ENCODE measurements around the gene SMYD3.
"Not testable (repeated sequence)": the region's sequence is repeated elsewhere in the genome, so short reads cannot be mapped to it uniquely, and the experiment has no call there.

Gene SMYD3

GRCh38 chr1:245715291-245715701 is 791.8 kb downstream of the SMYD3 start:
- Histone ChIP-seq H4K20me1 (ENCODE audit: control insufficient read depth, insufficient read depth, low read depth, low read length) (no peaks in the 10 kb centered on the region), H3K4me2 (ENCODE audit: low read length) (no peak overlapping the region), H3K9me2 (replicated peaks; ENCODE audit: control insufficient read depth, low read length) (no peaks in the 10 kb centered on the region), H3F3A (ENCODE audit: control insufficient read depth, insufficient read depth) (no peaks in the 10 kb centered on the region), H3K79me2 (ENCODE audit: control insufficient read depth, low read length) (no peaks in the 10 kb centered on the region), H3K27ac (ENCODE audit: low read depth, low read length) (no peak overlapping the region), H3K27me3 (ENCODE audit: control insufficient read depth, low read length) (no peaks in the 10 kb centered on the region), H3K9me3 (ENCODE audit: control insufficient read depth, insufficient read depth, low read length) (no peaks in the 10 kb centered on the region), H3K4me3 (ENCODE audit: low read length) (no peak overlapping the region), H3K4me1 (ENCODE audit: control insufficient read depth, low read length) (no peaks in the 10 kb centered on the region), H3K36me3 (ENCODE audit: control insufficient read depth, low read length) (no peaks in the 10 kb centered on the region)
- no peak for TF ChIP-seq CTCF (IDR thresholded peaks at IDR 0.05; ENCODE audit: low read depth, low read length, poor library complexity, severe bottlenecking)
- TF ChIP-seq EZH2phosphoT487 (IDR thresholded peaks at IDR 0.05; ENCODE audit: borderline replicate concordance, low read length): no peak

- not testable (repeated sequence) for H3F3A ChIP-seq (ENCODE audit: control insufficient read depth, insufficient read depth); H3K9me2 ChIP-seq (replicated peaks; ENCODE audit: control insufficient read depth, low read length); H3K4me1 ChIP-seq (ENCODE audit: control insufficient read depth, low read length); H3K36me3 ChIP-seq (ENCODE audit: control insufficient read depth, low read length); H3K9me3 ChIP-seq (ENCODE audit: control insufficient read depth, insufficient read depth, low read length); H3K79me2 ChIP-seq (ENCODE audit: control insufficient read depth, low read length); H3K27ac ChIP-seq (ENCODE audit: low read depth, low read length); H3K27me3 ChIP-seq (ENCODE audit: control insufficient read depth, low read length); H3K4me2 ChIP-seq (ENCODE audit: low read length); H3K4me3 ChIP-seq (ENCODE audit: low read length); H4K20me1 ChIP-seq (ENCODE audit: control insufficient read depth, insufficient read depth, low read depth, low read length)
Observed at GRCh38 chr1:245714027-245714426, 793.1 kb downstream of the SMYD3 start.

- no peaks in the 10 kb centered on the region; the same call in 1 of the 2 replicates for H3K27me3 ChIP-seq (ENCODE audit: control insufficient read depth, low read length)
- H3K4me1 ChIP-seq (ENCODE audit: control insufficient read depth, low read length): no peaks in the 10 kb centered on the region
- H3K9me2 ChIP-seq (replicated peaks; ENCODE audit: control insufficient read depth, low read length): no peaks in the 10 kb centered on the region
- H3K79me2 ChIP-seq (ENCODE audit: control insufficient read depth, low read length): no peaks in the 10 kb centered on the region
- H3F3A ChIP-seq (ENCODE audit: control insufficient read depth, insufficient read depth): no peaks in the 10 kb centered on the region
- no peak overlapping the region for H3K27ac ChIP-seq (ENCODE audit: low read depth, low read length)
- H4K20me1 ChIP-seq (ENCODE audit: control insufficient read depth, insufficient read depth, low read depth, low read length): no peaks in the 10 kb centered on the region
- no peak for TF ChIP-seq EZH2phosphoT487 (IDR thresholded peaks at IDR 0.05; ENCODE audit: borderline replicate concordance, low read length)
- no peak for TF ChIP-seq CTCF (IDR thresholded peaks at IDR 0.05; ENCODE audit: low read depth, low read length, poor library complexity, severe bottlenecking)
- H3K4me2 ChIP-seq (ENCODE audit: low read length): no peak overlapping the region
- no peaks in the 10 kb centered on the region for H3K36me3 ChIP-seq (ENCODE audit: control insufficient read depth, low read length)
- H3K4me3 ChIP-seq (ENCODE audit: low read length): no peak overlapping the region
- H3K9me3 ChIP-seq (ENCODE audit: control insufficient read depth, insufficient read depth, low read length): no peaks in the 10 kb centered on the region
Observed at GRCh38 chr1:245710961-245711903, 795.8 kb downstream of the SMYD3 start.

GRCh38 chr1:245707941-245708340 is 799.1 kb downstream of the SMYD3 start:
- H3K27ac ChIP-seq (ENCODE audit: low read depth, low read length): no peak overlapping the region
- TF ChIP-seq EZH2phosphoT487 (IDR thresholded peaks at IDR 0.05; ENCODE audit: borderline replicate concordance, low read length) (no peak), CTCF (IDR thresholded peaks at IDR 0.05; ENCODE audit: low read depth, low read length, poor library complexity, severe bottlenecking) (no peak)
- H3K36me3 ChIP-seq (ENCODE audit: control insufficient read depth, low read length): no peaks in the 10 kb centered on the region
- no peak overlapping the region for H3K4me2 ChIP-seq (ENCODE audit: low read length)
- no peak overlapping the region for H3K4me3 ChIP-seq (ENCODE audit: low read length)
- no peaks in the 10 kb centered on the region for H3K79me2 ChIP-seq (ENCODE audit: control insufficient read depth, low read length)
- H3K27me3 ChIP-seq (ENCODE audit: control insufficient read depth, low read length): no peaks in the 10 kb centered on the region; the same call in 1 of the 2 replicates
- no peaks in the 10 kb centered on the region for H3K9me3 ChIP-seq (ENCODE audit: control insufficient read depth, insufficient read depth, low read length)
- H3K9me2 ChIP-seq (replicated peaks; ENCODE audit: control insufficient read depth, low read length): no peaks in the 10 kb centered on the region
- H3K4me1 ChIP-seq (ENCODE audit: control insufficient read depth, low read length): no peaks in the 10 kb centered on the region
- no peaks in the 10 kb centered on the region for H4K20me1 ChIP-seq (ENCODE audit: control insufficient read depth, insufficient read depth, low read depth, low read length)
- H3F3A ChIP-seq (ENCODE audit: control insufficient read depth, insufficient read depth): no peaks in the 10 kb centered on the region

All from DOHH2 (cell line).